Measurements from ENCODE around the gene FEZ2. TPM values are rescaled to one million over a fixed set of nuclear protein-coding genes. Genes with fewer than 3 reads are reported as not detected.

The FEZ2 gene
- total RNA-seq, 1 experiment from 2014 or later = 57.5 TPM

GRCh38 chr2:36515538-36515937, 82.4 kb downstream of the FEZ2 start:
- Histone ChIP-seq H3K4me3 (ENCODE audit: low read depth, low read length, poor library complexity, severe bottlenecking) (no peak overlapping the region), H3K36me3 (ENCODE audit: insufficient read depth, low read length, poor library complexity, severe bottlenecking) (no peaks in the 10 kb centered on the region), H3K4me1 (ENCODE audit: insufficient read depth, low read length, poor library complexity, severe bottlenecking) (no peaks in the 10 kb centered on the region), H3K27ac (ENCODE audit: low read depth, low read length, poor library complexity, severe bottlenecking) (no peak overlapping the region), H3K27me3 (replicated peaks; ENCODE audit: insufficient read depth, low read depth, low read length, poor library complexity) (no peaks in the 10 kb centered on the region), H3K9me3 (ENCODE audit: low read depth, low read length, poor library complexity, severe bottlenecking) (no peaks in the 10 kb centered on the region)
- DNase-seq (ENCODE audit: low spot score) = no peak
- POLR2A ChIA-PET (ENCODE audit: low non-redundant PET) = no interaction called here
- CTCF ChIA-PET = no interaction called here
- intact Hi-C loops (cut with micrococcal nuclease; ENCODE audit: unreplicated experiment) = no loop called here
- no TSS peak for BruUV-seq (replicated peaks)
- TF ChIP-seq EZH2 (IDR thresholded peaks at IDR 0.05; ENCODE audit: borderline replicate concordance, low read depth, low read length, poor library complexity, severe bottlenecking) (no peak), CTCF (conservative IDR thresholded peaks at IDR 0.05; ENCODE audit: low read depth, low read length) (no peak)

- TF ChIP-seq EZH2 (IDR thresholded peaks at IDR 0.05; ENCODE audit: borderline replicate concordance, low read depth, low read length, poor library complexity, severe bottlenecking) (no peak), CTCF (conservative IDR thresholded peaks at IDR 0.05; ENCODE audit: low read depth, low read length) (no peak)
- no peaks in the 10 kb centered on the region for H3K27me3 ChIP-seq (replicated peaks; ENCODE audit: insufficient read depth, low read depth, low read length, poor library complexity)
- no peak overlapping the region for H3K27ac ChIP-seq (ENCODE audit: low read depth, low read length, poor library complexity, severe bottlenecking)
- no peaks in the 10 kb centered on the region for H3K9me3 ChIP-seq (ENCODE audit: low read depth, low read length, poor library complexity, severe bottlenecking)
- H3K4me3 ChIP-seq (ENCODE audit: low read depth, low read length, poor library complexity, severe bottlenecking) = no peak overlapping the region
- ChIA-PET POLR2A (ENCODE audit: low non-redundant PET) (no interaction called here), CTCF (no interaction called here)
- DNase-seq (ENCODE audit: low spot score) = no peak
- no peaks in the 10 kb centered on the region for H3K36me3 ChIP-seq (ENCODE audit: insufficient read depth, low read length, poor library complexity, severe bottlenecking)
- BruUV-seq (replicated peaks) = no TSS peak
- no peaks in the 10 kb centered on the region for H3K4me1 ChIP-seq (ENCODE audit: insufficient read depth, low read length, poor library complexity, severe bottlenecking)
- intact Hi-C loops (cut with micrococcal nuclease; ENCODE audit: unreplicated experiment) = no loop called here
These were observed 84.3 kb downstream of the FEZ2 start for GRCh38 chr2:36513661-36514060.

- Histone ChIP-seq H3K27me3 (replicated peaks; ENCODE audit: insufficient read depth, low read depth, low read length, poor library complexity) (no peaks in the 10 kb centered on the region), H3K9me3 (ENCODE audit: low read depth, low read length, poor library complexity, severe bottlenecking) (no peaks in the 10 kb centered on the region), H3K4me1 (ENCODE audit: insufficient read depth, low read length, poor library complexity, severe bottlenecking) (no peaks in the 10 kb centered on the region), H3K36me3 (ENCODE audit: insufficient read depth, low read length, poor library complexity, severe bottlenecking) (no peaks in the 10 kb centered on the region), H3K27ac (ENCODE audit: low read depth, low read length, poor library complexity, severe bottlenecking) (no peak overlapping the region), H3K4me3 (ENCODE audit: low read depth, low read length, poor library complexity, severe bottlenecking) (no peak overlapping the region)
- POLR2A ChIA-PET (ENCODE audit: low non-redundant PET) = no interaction called here
- no peak for TF ChIP-seq EZH2 (IDR thresholded peaks at IDR 0.05; ENCODE audit: borderline replicate concordance, low read depth, low read length, poor library complexity, severe bottlenecking)
- TF ChIP-seq CTCF (conservative IDR thresholded peaks at IDR 0.05; ENCODE audit: low read depth, low read length) = no peak
- CTCF ChIA-PET = no interaction called here
- intact Hi-C loops (cut with micrococcal nuclease; ENCODE audit: unreplicated experiment) = no loop called here
- no peak for DNase-seq (ENCODE audit: low spot score)
- no TSS peak for BruUV-seq (replicated peaks)
These were observed 85.3 kb downstream of the FEZ2 start for GRCh38 chr2:36512705-36513104.

Measured in A673 (cell line).